Stimulated activated CD4-positive, alpha-beta T cell treated with anti-CD3 and anti-CD28 coated beads, Interleukin-15, amount 100 ng/mL, for 1 hour (primary cell): ENCODE results near the gene DEXI.

Source experiments
- DNase-seq, 2 donors: peaks; one replicate each; pipeline ENCODE4 v3.0.0-alpha.2; 2020; ENCODE audit warnings: low read depth in 1 of 2, low spot score in 1 of 2

Gene DEXI

GRCh38 chr16:10895053-10895946 is 47.0 kb downstream of the DEXI start:
- DNase-seq: no peak

GRCh38 chr16:10892782-10893318 is 49.4 kb downstream of the DEXI start:
- no peak for DNase-seq

- no peak for DNase-seq
Observed at GRCh38 chr16:10889855-10890254, 52.4 kb downstream of the DEXI start.

GRCh38 chr16:10888320-10888937 is 53.8 kb downstream of the DEXI start:
- no peak for DNase-seq

GRCh38 chr16:10885246-10885645 is 57.0 kb downstream of the DEXI start:
- DNase-seq: no peak

GRCh38 chr16:10883004-10883403 is 59.3 kb downstream of the DEXI start:
- no peak for DNase-seq

GRCh38 chr16:10881479-10882030 is 60.7 kb downstream of the DEXI start:
- DNase-seq: no peak

GRCh38 chr16:10880594-10881452 is 61.4 kb downstream of the DEXI start:
- no peak for DNase-seq

GRCh38 chr16:10879681-10880589 is 62.3 kb downstream of the DEXI start:
- no peak for DNase-seq
